ENCODE results near the gene TBR1.

Gene TBR1

DNA sequence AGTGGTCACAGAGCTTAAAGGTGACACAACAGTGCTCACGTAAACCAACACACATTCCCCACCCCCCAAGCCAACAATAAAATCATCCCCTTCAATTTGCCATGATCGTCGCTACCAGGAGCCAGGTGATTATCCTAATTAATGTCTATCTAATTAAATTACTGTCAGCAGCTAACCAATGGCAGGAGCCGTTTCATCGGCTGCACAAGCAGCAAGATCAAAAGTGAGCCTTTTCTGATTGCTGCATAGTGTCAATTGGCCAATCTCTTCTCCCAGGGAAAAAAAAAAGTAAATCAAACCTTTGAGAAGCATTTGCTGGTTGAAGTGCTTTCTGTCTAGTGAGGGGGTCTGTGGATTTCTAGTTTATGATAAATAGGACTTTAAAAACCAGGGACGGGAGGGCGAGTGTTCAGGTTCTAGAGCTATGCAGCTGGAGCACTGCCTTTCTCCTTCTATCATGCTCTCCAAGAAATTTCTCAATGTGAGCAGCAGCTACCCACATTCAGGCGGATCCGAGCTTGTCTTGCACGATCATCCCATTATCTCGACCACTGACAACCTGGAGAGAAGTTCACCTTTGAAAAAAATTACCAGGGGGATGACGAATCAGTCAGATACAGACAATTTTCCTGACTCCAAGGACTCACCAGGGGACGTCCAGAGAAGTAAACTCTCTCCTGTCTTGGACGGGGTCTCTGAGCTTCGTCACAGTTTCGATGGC is at the start of gene TBR1:
Gene TBR1, plus strand, starts transcription at position 311 of the 721 bp plus-strand sequence. Its CDS starts 114 bp downstream, at position 425.
- in situ Hi-C loops (cut with MboI; ENCODE audit: low sequenced_read_pairs): no loop called here

DNA sequence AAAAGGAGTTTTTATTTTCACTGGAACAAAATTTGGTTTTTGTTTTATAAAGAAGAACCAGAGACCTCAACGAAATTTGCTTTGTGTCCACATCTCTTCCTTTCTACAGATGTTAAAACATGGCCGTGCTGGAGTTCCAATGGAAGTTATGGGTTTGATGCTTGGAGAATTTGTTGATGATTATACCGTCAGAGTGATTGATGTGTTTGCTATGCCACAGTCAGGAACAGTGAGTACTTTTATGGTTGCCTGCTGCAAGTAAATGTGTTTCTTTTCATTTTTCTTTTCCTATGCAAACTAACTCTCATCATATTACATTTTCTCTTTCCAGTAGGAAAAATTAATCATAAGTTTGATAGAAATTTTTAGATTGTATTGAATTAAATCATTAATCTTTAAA is 48.4 kb upstream of the TBR1 start:
- in situ Hi-C loops (cut with MboI; ENCODE audit: low sequenced_read_pairs): no loop called here

DNA sequence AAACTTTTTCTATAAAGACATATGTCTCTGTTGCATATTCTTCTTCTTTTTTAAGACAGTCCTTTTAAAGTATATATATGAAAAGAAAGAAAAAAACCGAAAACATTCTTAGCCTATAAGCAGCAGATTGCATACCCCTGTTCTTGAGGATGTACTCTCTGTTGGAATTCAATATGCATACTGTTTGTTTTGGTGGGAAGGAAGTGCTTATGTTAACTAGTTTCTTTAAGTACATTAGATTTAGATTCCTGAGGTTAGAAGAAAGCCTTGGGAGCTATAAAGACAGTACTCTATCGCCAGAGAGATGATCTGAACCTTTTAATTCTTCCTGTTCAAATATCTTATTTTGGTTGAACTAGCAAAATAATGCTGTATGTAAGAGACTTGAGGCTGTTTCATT is 46.8 kb upstream of the TBR1 start:
- in situ Hi-C loops (cut with MboI; ENCODE audit: low sequenced_read_pairs): no loop called here

DNA sequence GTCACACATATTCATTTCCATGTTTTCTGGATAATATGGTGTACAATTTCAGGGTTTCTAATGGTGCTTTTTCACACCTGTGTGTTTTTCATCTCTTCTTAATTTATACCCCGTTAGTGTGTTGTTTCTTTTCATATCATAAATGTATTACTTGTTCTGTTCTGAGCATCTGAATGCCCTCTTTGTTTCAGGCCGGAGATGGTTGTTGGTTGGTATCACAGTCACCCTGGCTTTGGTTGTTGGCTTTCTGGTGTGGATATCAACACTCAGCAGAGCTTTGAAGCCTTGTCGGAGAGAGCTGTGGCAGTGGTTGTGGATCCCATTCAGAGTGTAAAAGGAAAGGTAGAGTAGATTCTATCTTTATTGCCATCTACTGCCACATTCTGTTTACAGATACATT is 45.1 kb upstream of the TBR1 start:
- in situ Hi-C loops (cut with MboI; ENCODE audit: low sequenced_read_pairs): no loop called here

DNA sequence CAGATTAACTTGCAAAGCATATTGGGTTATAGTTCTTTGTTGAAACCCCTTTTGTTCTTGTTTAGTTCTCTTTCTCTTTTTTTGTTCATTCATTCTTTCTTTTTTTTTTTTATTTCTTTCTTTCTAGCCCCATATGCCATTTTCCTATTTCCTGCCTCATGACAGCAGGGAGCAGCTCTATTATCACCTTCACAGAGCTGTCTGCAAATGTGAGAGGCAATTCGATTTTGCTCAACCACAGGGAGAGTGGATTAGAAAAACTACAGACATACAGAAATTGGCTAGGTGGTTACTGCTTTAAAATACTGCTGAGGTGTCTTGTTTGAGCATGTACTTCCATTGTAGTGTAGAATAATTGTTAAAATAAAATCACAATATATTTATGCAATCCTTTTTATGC is 44.2 kb upstream of the TBR1 start:
- in situ Hi-C loops (cut with MboI; ENCODE audit: low sequenced_read_pairs): no loop called here

DNA sequence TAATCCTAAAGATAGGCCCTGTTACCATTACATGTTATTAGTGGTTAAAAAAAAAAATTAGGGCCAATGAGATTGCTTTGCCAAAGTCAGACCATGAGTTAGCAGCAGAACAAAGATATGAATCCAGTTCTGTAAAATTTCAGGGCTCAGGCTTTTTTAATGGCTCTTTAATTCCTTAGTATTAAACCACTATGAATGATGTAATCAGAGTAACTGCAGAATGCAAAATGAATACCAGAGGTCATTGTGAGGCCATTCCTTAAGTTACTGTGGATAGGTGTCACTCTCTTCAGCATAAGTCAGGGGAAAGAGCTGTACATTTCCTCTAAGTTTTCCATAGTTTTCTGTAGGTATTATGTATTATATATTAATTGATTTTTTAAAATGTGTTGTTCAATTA is 42.2 kb upstream of the TBR1 start:
- in situ Hi-C loops (cut with MboI; ENCODE audit: low sequenced_read_pairs): no loop called here

DNA sequence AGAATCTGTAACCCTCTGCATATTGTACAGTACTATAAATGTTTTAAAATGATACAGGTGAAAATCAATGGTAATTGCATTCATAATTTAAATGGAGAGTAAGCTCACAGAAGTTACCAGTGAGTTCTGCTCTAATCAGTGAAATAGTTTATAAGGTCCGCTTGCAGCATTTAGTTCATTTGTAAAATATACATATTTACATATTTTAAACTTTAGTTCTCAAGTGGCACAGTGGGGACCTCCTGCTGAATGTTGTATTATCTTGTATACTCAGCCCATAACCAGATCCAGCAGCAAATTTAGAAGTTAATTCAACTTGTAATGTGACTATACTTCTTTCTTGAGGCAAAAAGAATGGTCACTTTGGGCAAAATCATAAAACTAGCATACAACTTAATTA is 41.7 kb upstream of the TBR1 start:
- in situ Hi-C loops (cut with MboI; ENCODE audit: low sequenced_read_pairs): no loop called here

DNA sequence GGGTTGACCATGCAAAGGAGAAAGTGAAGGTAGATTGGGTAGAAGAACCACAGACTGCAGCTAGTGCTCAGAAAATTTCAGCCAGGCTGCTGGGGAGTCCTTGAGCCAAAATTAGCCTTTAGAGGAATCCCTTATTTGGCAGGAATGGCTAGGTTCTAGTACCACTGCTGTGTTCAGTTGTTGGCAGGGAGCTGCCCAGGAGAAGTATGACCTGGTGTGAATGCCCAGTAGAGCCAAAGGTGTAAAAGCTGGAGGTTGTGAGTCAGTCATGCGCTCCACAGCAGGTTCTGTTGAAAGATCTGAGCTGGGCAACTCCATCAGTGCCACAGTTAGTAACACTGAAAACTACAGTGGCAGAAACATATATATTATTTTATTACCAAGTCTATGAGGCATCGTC is 36.4 kb upstream of the TBR1 start:
- in situ Hi-C loops (cut with MboI; ENCODE audit: low sequenced_read_pairs): no loop called here

DNA sequence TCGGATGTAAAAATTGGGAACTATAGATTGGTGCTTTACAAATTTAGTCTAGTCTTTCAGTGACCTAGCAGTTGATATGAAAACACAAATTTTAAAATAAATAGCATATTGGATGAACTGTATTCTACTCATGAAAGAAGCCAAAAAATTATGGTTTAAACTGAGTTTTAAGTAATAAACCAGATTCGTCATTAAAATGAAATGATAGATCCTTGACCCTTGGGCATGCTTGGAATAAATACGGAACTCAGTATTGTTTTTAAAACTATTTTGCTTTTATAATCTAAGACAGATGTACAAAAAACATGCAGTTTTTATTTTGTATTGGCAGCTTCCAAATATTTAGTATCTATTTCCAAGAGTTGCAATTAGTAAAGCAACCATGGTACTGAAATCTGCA is 34.6 kb upstream of the TBR1 start:
- in situ Hi-C loops (cut with MboI; ENCODE audit: low sequenced_read_pairs): no loop called here

DNA sequence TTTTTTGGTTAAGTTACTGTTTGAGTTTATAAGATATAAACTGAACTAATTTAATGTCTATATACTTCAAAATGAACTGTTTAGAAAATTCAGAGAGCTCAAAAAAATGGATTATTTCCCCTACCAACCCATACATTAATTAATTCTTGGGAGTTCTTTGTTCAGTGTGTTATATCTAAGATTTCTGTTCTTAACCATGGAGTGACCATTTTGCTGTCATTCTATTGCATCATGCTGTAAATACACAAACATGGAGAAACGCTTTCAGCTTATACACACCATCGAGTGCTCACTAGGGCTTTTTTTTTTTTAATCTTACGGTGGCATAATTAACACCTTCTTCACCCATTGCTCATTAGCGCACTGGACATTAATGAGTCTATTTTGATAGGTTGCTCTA is 33.4 kb upstream of the TBR1 start:
- in situ Hi-C loops (cut with MboI; ENCODE audit: low sequenced_read_pairs): no loop called here

DNA sequence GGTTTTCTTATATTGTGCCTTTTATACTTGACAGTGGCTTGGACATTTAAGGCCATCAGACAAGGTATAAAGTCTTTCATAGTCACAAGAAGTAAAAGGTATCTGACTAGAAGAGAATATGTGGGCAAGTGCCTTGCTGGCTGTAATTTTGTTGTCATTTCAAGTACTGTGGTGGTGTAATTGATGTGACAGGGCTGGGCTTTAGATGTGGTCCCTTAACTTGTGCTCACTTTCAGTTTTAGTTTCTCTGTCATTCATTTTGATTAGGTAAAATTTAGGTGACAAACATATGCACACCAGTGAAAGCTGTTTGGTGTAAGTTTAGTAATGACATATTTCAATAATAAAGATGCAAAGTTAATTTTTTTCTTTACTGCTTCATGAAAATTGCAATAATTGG is 31.2 kb upstream of the TBR1 start:
- in situ Hi-C loops (cut with MboI; ENCODE audit: low sequenced_read_pairs): no loop called here

DNA sequence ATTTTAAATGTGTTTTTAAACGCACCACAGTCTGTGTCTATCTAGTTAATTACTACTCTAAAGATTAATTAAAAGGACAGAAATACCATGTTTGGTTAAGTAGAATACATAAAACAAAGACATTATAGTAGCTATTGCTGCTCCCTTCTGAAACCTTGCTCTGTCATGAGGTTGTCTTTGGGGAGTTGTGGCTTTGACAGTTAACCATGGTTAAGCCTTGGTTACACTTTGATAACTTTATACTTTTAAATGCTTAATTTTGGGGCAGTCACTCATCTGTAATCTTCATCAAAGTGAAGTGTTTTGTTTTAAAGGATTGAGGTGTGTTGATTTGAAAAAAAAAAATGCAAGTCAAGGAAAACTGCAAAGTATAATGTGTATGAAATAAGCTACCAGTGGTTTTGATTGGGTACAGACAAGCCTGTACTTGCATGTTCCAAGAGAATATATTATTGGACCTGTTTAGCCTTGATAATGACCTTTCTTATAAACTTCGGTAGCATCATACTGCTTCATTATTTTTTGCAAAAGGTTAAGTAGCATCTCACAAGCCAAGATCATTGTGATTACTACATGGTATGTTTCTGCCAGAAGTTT is 29.8 kb upstream of the TBR1 start:
- in situ Hi-C loops (cut with MboI; ENCODE audit: low sequenced_read_pairs): no loop called here

DNA sequence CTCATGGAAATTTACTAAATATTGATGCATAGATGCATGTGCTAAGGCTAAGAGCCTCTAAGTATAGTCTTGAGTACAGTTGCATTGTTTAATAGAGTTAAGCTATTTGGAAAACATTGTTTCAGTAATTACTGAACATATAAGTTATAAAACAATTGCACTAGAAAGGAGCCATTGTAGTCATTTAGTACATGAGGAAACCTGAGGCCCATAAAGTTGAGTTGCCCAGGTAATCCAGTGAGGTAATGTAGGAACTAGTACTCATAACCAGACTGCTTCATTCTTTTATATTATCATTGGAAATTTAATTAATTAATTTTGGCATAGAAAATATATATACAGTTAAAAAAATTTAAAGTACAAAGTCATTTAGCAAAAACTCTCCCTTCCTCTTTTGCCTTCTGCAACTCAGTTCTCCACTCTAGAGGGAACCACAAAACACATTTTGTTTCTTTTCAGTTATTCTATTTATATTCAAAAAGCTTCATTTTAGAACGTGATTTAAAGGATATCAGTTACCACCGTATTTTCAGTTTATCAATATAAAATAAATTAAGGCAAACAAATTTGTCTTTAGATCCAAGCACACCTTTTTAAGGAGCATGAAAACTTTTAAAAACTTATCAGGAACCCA is 27.8 kb upstream of the TBR1 start:
- in situ Hi-C loops (cut with MboI; ENCODE audit: low sequenced_read_pairs): no loop called here

DNA sequence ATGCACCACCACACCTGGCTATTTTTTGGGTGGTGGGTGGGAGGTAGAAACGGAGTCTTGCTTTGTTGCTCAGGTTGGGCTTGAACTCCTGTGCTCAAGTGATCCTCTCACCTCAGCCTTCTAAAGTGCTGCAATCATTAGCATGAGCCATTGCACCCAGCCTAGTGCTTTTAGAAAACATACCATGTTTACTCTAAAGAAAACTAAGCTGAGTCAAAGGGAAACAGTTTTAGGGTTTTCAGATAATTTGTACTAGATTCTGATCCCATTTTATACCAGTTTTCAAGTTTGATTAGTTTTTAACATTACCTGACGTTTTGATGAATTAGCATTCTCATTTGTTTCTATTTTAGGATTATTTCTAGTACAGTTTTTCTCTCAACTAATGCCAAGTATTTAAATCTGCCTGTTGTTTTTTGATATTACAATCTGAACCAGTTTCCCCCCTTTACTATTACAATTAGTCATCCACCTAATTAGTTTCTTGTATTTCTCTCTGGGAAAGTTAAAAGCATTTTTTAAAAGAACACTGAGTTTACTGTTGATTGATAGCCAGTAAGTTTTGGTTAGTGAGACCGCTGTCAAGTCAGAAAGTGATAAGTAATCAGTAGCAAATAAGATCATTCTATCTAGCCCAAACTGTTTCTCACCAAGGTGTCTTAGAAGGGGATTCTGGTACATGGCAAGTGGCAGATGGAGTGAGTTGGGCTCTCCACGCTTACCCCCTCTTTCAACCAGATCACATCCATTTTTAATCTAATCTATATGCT is 24.2 kb upstream of the TBR1 start:
- in situ Hi-C loops (cut with MboI; ENCODE audit: low sequenced_read_pairs): no loop called here

DNA sequence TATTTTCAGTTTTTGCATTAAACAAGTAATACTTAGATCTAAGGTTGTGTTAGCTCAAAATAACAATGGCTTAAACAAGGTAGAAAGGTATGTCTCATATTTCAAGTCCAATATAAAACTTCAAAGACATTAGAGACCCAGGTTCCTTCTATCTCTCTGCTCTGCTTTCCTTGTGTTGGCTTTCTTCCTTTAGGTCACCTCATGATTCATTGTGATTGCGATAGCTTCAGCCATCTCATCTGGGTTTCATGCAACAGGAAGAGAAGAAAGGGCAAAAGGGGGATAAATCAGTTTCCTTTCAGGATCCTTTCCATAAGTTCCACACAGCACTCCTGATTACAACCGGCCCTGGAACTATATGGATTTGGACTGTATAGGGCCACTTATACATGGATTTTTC is 16.0 kb upstream of the TBR1 start:
- in situ Hi-C loops (cut with MboI; ENCODE audit: low sequenced_read_pairs): no loop called here

DNA sequence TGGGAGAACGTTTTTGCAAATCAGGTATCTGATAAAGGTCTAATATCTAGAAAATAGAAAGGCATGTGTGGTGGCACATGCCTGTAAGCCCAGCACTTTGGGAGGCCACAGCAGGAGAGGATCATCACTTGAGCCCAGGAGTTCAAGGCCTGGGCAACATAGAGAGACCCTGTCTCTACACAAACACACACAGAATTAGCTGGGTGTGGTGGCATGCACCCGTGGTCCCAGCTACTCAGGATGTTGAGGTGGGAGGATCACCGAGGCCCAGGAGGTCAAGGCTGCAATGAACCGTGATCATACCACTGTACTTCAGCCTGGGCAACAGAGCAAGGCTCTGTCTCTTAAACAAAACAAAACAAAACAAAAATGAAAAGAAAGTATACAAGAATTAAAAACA is 13.8 kb upstream of the TBR1 start:
- in situ Hi-C loops (cut with MboI; ENCODE audit: low sequenced_read_pairs): no loop called here

DNA sequence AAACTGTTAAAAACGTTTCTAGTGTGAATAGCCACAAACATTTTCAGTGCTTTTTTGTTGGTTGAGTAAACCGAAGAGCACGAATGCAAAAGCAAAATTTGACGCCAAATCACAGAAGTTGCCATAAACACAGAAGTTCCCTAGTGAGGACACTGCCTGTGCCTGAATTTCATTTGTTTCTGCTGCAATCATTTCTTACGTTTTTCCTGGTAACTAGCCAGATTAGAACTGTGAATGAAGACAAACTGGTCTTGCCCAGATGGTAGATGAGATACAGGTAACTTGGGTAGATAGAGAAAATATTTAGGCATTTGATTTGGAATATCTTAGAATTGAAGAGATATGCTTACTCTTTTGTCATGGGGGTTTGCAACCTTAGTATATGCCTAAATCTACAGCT is 9.8 kb upstream of the TBR1 start:
- in situ Hi-C loops (cut with MboI; ENCODE audit: low sequenced_read_pairs): no loop called here

DNA sequence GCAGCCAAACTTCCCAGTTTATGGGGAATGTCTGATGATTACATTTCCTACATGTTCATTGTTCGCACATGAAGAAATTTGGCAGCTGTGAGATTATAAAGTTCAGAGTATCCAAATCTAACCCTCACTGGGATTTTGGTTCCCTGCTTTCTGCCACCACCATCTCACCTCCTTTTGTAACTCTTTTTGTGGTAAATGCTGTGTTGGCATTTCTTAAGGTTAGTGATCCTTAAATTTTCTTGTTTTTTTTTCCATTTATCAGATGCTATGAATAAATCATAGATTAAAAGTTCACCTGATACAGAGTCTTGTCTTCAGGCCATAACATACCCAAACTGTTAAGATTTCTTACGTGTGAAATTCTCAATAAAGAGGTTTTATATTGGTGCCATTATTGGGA is 8.5 kb upstream of the TBR1 start:
- in situ Hi-C loops (cut with MboI; ENCODE audit: low sequenced_read_pairs): no loop called here

DNA sequence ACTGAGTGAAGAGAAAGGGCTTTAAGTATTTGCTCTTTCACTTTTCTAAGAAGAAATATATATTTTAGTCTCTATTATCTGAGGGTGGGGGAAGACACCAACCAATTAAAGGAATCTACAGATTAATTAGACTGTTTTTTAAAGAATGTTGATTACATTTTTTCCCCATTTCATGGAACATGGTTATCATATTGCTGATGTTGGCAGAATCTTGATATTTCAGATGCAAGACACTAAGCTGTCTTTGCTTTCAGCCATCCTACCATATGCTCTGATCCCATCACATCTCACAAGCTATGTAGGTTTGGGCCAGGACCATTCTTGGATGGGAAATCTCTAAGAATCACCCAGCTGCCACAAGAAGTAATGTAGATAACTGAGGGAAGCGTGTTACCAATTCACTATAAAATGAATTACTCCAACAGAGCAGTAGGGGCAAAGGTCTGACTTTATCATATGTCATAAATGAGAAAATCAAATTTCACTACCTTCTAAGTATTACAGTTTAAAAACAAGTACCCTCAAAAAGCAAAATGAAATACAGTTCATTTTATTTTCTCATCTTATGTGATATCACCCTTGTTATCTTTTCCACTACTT is 6.7 kb upstream of the TBR1 start:
- in situ Hi-C loops (cut with MboI; ENCODE audit: low sequenced_read_pairs): no loop called here

DNA sequence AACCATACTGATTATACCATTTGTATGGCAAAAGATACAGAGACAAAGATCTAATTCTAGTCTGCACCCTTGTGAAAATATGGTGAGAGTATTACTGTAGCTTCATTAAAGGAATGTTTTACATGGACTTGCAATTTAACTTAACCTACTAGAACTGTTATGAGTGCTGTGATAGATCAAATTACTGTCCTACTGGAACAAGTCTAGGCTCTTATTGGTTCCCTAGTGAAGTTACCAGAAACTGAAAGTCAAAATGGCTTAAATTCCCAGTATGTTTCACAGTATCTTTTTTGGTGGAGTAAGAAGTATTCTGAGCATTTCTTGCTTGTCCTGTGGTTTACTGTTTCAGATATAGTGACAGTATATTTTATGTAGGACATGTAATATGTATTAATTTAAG is 3.8 kb upstream of the TBR1 start:
- in situ Hi-C loops (cut with MboI; ENCODE audit: low sequenced_read_pairs): no loop called here
